Ishikawa (cell line): ENCODE measurements around the gene SRXN1.

Experiments
- EP300 ChIP-seq: IDR thresholded peaks from 2 replicates; pipeline ENCODE4 v1.6.1; 2012; ENCODE audit warnings: borderline replicate concordance
- NFIC ChIP-seq: IDR thresholded peaks from 2 replicates; pipeline ENCODE4 v1.6.1; 2012
- RAD21 ChIP-seq: IDR thresholded peaks from 2 replicates; pipeline ENCODE4 v1.6.1; 2012; ENCODE audit warnings: low read depth
- TAF1 ChIP-seq: IDR thresholded peaks from 2 replicates; pipeline ENCODE4 v1.6.1; 2012; ENCODE audit warnings: low read depth, mild to moderate bottlenecking
- YY1 ChIP-seq: IDR thresholded peaks from 2 replicates; pipeline ENCODE4 v1.6.1; 2012; ENCODE audit warnings: low read depth
- TF ChIP-seq, protein P1 (sequence below): IDR thresholded peaks from 2 replicates; pipeline ENCODE4 v1.6.1; 2012; ENCODE audit warnings: low read depth, mild to moderate bottlenecking

DNA sequence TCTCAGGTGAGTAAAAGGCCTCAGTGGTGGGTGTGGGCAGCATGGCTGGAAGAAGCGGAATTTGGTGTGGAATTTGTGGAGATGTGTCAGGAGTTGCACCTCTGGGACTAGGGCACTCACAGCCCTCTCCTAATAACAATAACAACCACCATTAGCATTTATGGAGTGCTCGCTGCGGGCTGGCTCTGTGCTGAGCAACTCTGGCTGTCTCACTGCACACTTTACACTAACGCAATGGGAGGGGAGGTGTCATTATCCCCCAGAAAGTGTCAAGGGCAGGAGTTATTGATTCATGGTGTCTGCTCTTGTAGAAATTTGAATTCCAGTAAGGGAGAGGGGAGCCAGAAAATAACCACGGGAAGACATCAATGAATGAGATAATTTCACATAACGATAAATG, 45.3 kb upstream of the SRXN1 start:
- TF ChIP-seq TAF1 (no peak), RAD21 (no peak), YY1 (no peak), EP300 (no peak), NFIC (no peak)
- TF ChIP-seq, protein P1, sequence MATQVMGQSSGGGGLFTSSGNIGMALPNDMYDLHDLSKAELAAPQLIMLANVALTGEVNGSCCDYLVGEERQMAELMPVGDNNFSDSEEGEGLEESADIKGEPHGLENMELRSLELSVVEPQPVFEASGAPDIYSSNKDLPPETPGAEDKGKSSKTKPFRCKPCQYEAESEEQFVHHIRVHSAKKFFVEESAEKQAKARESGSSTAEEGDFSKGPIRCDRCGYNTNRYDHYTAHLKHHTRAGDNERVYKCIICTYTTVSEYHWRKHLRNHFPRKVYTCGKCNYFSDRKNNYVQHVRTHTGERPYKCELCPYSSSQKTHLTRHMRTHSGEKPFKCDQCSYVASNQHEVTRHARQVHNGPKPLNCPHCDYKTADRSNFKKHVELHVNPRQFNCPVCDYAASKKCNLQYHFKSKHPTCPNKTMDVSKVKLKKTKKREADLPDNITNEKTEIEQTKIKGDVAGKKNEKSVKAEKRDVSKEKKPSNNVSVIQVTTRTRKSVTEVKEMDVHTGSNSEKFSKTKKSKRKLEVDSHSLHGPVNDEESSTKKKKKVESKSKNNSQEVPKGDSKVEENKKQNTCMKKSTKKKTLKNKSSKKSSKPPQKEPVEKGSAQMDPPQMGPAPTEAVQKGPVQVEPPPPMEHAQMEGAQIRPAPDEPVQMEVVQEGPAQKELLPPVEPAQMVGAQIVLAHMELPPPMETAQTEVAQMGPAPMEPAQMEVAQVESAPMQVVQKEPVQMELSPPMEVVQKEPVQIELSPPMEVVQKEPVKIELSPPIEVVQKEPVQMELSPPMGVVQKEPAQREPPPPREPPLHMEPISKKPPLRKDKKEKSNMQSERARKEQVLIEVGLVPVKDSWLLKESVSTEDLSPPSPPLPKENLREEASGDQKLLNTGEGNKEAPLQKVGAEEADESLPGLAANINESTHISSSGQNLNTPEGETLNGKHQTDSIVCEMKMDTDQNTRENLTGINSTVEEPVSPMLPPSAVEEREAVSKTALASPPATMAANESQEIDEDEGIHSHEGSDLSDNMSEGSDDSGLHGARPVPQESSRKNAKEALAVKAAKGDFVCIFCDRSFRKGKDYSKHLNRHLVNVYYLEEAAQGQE = no peak
